HepG2 (cell line): ENCODE results near the gene AKAP1. TPM values are rescaled to one million over a fixed set of nuclear protein-coding genes. Genes with fewer than 3 reads are reported as not detected.

Experiments used
- ATAC-seq: fragments of 200-7000 bp; cut with Tn5 transposase; 3 replicates; pipeline ENCODE4 v1.9.1; 2020; ENCODE audit warnings: mild to moderate bottlenecking, moderate library complexity
- BruUV-seq: library from RNA; stranded (reverse); fragments of 400-500 nt; replicated peaks from 2 replicates; lab custom pipeline; 2021; lab: Mats Ljungman, UMichigan
- CTCF ChIA-PET: fragments of 300-600 bp; formaldehyde crosslinking; extraction: SDS; loops from one replicate; lab custom pipeline; 2021; ENCODE audit warnings: low total read pairs, inconsistent platforms, low intra/inter-chr PET ratio; lab: Yijun Ruan, JAX
- POLR2A ChIA-PET: fragments of 350-600 bp; sonication (Branson Sonifier 250); formaldehyde crosslinking; loops from one replicate; lab custom pipeline; 2020; ENCODE audit warnings: antibody characterized with exemption, inconsistent platforms; lab: Yijun Ruan, JAX
- DNase-seq: peaks from one replicate; pipeline ENCODE4 v3.0.0-alpha.2; 2015; ENCODE audit warnings: low spot score
- FAIRE-seq: peaks from 3 replicates; lab custom pipeline; 2011; peaks lifted over from hg19 to GRCh38; lab: Jason Lieb, UNC
- H2AFZ ChIP-seq: one replicate; pipeline ENCODE4 v1.6.1; 2011; ENCODE audit warnings: low read length, inconsistent platforms
- H3K27ac ChIP-seq: fragments of 300-600 bp; 3 replicates; pipeline ENCODE4 v1.8.0; 2011; ENCODE audit warnings: mixed run types, mild to moderate bottlenecking, mixed read lengths, low read length, inconsistent platforms; ENCODE audit not compliant: insufficient read depth; ENCODE audit errors: extremely low read length
- H3K27me3 ChIP-seq, 2 experiments: fragments of 200-600 bp in 1 of 2; 2 replicates in 1 of 2; 3 replicates in 1 of 2; pipeline versions ENCODE4 v1.6.0 to v1.8.0; 2011; ENCODE audit warnings: low read length in 2 of 2, mild to moderate bottlenecking in 2 of 2, moderate library complexity in 2 of 2, inconsistent platforms in 1 of 2; ENCODE audit not compliant: insufficient read depth in 2 of 2, control insufficient read depth in 1 of 2
- H3K36me3 ChIP-seq, 2 experiments: fragments of 200-600 bp in 1 of 2; replicated peaks in 1 of 2; 2 replicates in 1 of 2; 3 replicates in 1 of 2; pipeline versions ENCODE4 v1.5.1 to v1.8.0; 2011; ENCODE audit warnings: low read length in 2 of 2, inconsistent platforms in 1 of 2; ENCODE audit not compliant: insufficient read depth in 2 of 2, control insufficient read depth in 1 of 2
- H3K4me1 ChIP-seq: 2 replicates; pipeline ENCODE4 v1.5.1; 2012; ENCODE audit warnings: low read length, inconsistent platforms; ENCODE audit not compliant: insufficient read depth
- H3K4me2 ChIP-seq: 2 replicates; pipeline ENCODE4 v1.6.0; 2011; ENCODE audit warnings: low read depth, low read length, inconsistent platforms
- H3K4me3 ChIP-seq, 3 experiments: fragments of 200-600 bp in 1 of 3; sonication (generic), shearing (Covaris generic) in 1 of 3; replicated peaks in 1 of 3; 2 replicates each; pipeline ENCODE4 v1.5.1; 2011 to 2016; ENCODE audit warnings: low read length in 3 of 3, inconsistent platforms in 2 of 3, low read depth in 2 of 3, mild to moderate bottlenecking in 2 of 3, control low read depth in 1 of 3, mixed read lengths in 1 of 3; ENCODE audit not compliant: insufficient read depth in 1 of 3
- H3K79me2 ChIP-seq: one replicate; pipeline ENCODE4 v1.6.1; 2011; ENCODE audit warnings: low read length, inconsistent platforms; ENCODE audit not compliant: insufficient read depth
- H3K9ac ChIP-seq: 2 replicates; pipeline ENCODE4 v1.6.0; 2011; ENCODE audit warnings: mild to moderate bottlenecking, low read depth, low read length, inconsistent platforms; ENCODE audit not compliant: insufficient read depth
- H3K9me3 ChIP-seq: 2 replicates; pipeline ENCODE4 v1.5.1; 2012; ENCODE audit warnings: mild to moderate bottlenecking, low read length
- H4K20me1 ChIP-seq: 2 replicates; pipeline ENCODE4 v1.6.0; 2011; ENCODE audit warnings: inconsistent platforms, mild to moderate bottlenecking, low read length, moderate library complexity; ENCODE audit not compliant: insufficient read depth
- HNF1B ChIP-seq: sonication (generic); formaldehyde crosslinking; IDR thresholded peaks from 2 replicates; pipeline ENCODE4 v1.5.1; 2020; ENCODE audit warnings: mild to moderate bottlenecking, moderate library complexity, missing genetic modification reagents
- KDM6A ChIP-seq: IDR thresholded peaks from 2 replicates; pipeline ENCODE4 v1.6.1; 2016; ENCODE audit warnings: low read depth
- POLR2A ChIP-seq, 2 experiments: IDR thresholded peaks; 2 replicates each; pipeline ENCODE4 v1.6.1; 2011; ENCODE audit warnings: low read depth in 2 of 2, low read length in 2 of 2, mild to moderate bottlenecking in 1 of 2, moderate library complexity in 1 of 2; ENCODE audit not compliant: insufficient read depth in 1 of 2
- RBM22 ChIP-seq: fragments of 200-400 bp; formaldehyde crosslinking; optimal IDR thresholded peaks from 2 replicates; pipeline ENCODE3; 2017; ENCODE audit warnings: mild to moderate bottlenecking, low read length, moderate library complexity
- RFXAP ChIP-seq: sonication (generic); formaldehyde crosslinking; IDR thresholded peaks from 2 replicates; pipeline ENCODE4 v1.4.0; 2020; ENCODE audit warnings: missing genetic modification reagents, borderline replicate concordance
- SMC3 ChIP-seq: IDR thresholded peaks from 2 replicates; pipeline ENCODE4 v1.6.1; 2011; ENCODE audit warnings: low read length, improper control_type of control experiment
- STAG1 ChIP-seq: sonication (generic); formaldehyde crosslinking; IDR thresholded peaks from 2 replicates; pipeline ENCODE4 v1.4.0; 2020; ENCODE audit warnings: missing genetic modification reagents
- ZKSCAN1 ChIP-seq: fragments of 150-350 bp; IDR thresholded peaks from 2 replicates; pipeline ENCODE4 v1.6.1; 2014; ENCODE audit warnings: low read length
- ZNF326 ChIP-seq: sonication (generic); formaldehyde crosslinking; IDR thresholded peaks from 2 replicates; pipeline ENCODE4 v1.4.0; 2020; ENCODE audit warnings: missing genetic modification reagents, borderline replicate concordance
- ZNF337 ChIP-seq: sonication (generic); formaldehyde crosslinking; IDR thresholded peaks from 2 replicates; pipeline ENCODE4 v1.5.1; 2020; ENCODE audit warnings: missing genetic modification reagents, low read depth, mild to moderate bottlenecking, borderline replicate concordance
- ZNF446 ChIP-seq: sonication (generic); formaldehyde crosslinking; IDR thresholded peaks from 2 replicates; pipeline ENCODE4 v1.5.0; 2020; ENCODE audit warnings: mild to moderate bottlenecking, missing genetic modification reagents
- ZNF468 ChIP-seq: sonication (generic); formaldehyde crosslinking; IDR thresholded peaks from 2 replicates; pipeline ENCODE4 v1.8.0; 2022; ENCODE audit warnings: mild to moderate bottlenecking, moderate library complexity, missing genetic modification reagents
- ZSCAN31 ChIP-seq: sonication (generic); formaldehyde crosslinking; IDR thresholded peaks from 2 replicates; pipeline ENCODE4 v1.5.0; 2020; ENCODE audit warnings: low read depth, mild to moderate bottlenecking, missing genetic modification reagents
- WGBS: methylation state at CpG from one replicate; pipeline ENCODE4 v1.1.6; 2017; ENCODE audit warnings: low lambda C conversion rate; 5-methylcytosine and 5-hydroxymethylcytosine counted together
- in situ Hi-C: cut with HindIII; loops from 2 replicates; pipeline ENCODE4 v1.10.0; 2017; ENCODE audit warnings: low pct_unique_long_range_greater_than_20kb; ENCODE audit not compliant: extremely low pct_ligation_motif_present
- intact Hi-C: fragments of 100-400 bp; cut with micrococcal nuclease; formaldehyde crosslinking; loops from one replicate; pipeline ENCODE4 v1.10.0; 2022; ENCODE audit not compliant: unreplicated experiment
- polyA plus RNA-seq, 8 experiments: library from polyadenylated mRNA; depleted of rRNA in 3 of 8; stranded (reverse) in 7 of 8; unstranded in 1 of 8; fragments of >200 nt; fragmentation: Illumina TruSeq in 4 of 8; extraction: Trizol in 4 of 8; gene quantifications; 2 replicates each; pipeline versions ENCODE4 v1.2.1 to v1.2.3, GENCODE V29; 2011 to 2016; ENCODE audit warnings: low read depth in 4 of 8, missing spikeins in 1 of 8, mixed read lengths in 1 of 8; ENCODE audit not compliant: insufficient read depth in 1 of 8
- total RNA-seq, 5 experiments: library from RNA; depleted of rRNA; stranded (reverse); fragments of >200 nt; fragmentation: Illumina TruSeq; extraction: Trizol; gene quantifications; 2 replicates each; pipeline ENCODE4 v1.2.3, GENCODE V29; 2016; ENCODE audit warnings: low read depth in 1 of 5
- TF ChIP-seq, protein P1 (sequence below): sonication (generic); formaldehyde crosslinking; conservative IDR thresholded peaks from 2 replicates; pipeline ENCODE4 v1.4.0; 2020; ENCODE audit warnings: missing genetic modification reagents

Gene AKAP1
- total and polyA plus RNA-seq, 2 of the 13 experiments (the other 11 are each of a cell fraction or from before 2014, with no cell fraction given) = 101 to 131 TPM

DNA sequence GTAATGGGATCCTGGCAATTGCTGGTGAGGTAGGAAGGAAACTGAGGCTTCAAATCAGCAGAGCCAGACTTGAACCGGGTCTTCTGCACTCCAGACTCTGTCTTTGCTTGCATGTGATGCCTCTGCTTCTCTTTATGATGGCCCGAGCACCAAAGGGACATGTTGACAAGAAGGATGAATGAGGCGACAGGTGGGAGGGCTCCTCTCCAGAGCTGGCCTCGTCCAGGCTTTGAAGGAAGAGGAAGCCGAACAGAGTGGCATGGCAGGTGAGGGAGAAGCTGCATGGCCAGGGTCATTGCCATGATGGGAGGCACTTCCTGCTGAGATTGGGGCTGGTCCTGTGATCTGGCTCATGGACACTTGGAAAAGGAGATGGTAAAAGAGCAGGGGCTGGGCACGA, 40.8 kb downstream of the AKAP1 start:
- POLR2A ChIA-PET = no interaction called here
- Histone ChIP-seq H3K27me3 (no peaks in the 10 kb centered on the region), H3K9me3 (no peaks in the 10 kb centered on the region), H3K36me3 (peaks cover 19 to 41% of the 10 kb centered on the region in 2 experiments), H3K4me1 (peaks cover 24% of the 10 kb centered on the region), H3K4me3 (no peak overlapping the region), H3K79me2 (no peaks in the 10 kb centered on the region), H2AFZ (no peak overlapping the region), H3K27ac (no peak overlapping the region), H4K20me1 (no peaks in the 10 kb centered on the region; the same call in 1 of the 2 replicates), H3K9ac (no peak overlapping the region), H3K4me2 (no peak overlapping the region)
- FAIRE-seq = no peak
- CTCF ChIA-PET = no interaction called here
- WGBS = 96% methylated on average over 6 of the region's 6 CpGs
- no peak for TF ChIP-seq ZKSCAN1
- peak; percentile 45 for TF ChIP-seq RBM22
- TF ChIP-seq POLR2A (IDR thresholded peaks at IDR 0.05; ENCODE audit: insufficient read depth in 1 of 2, low read depth in 2 of 2, low read length in 2 of 2) = 0 out of 4 replicates have a peak, but pooled peaks of 1 of the 2 experiments have one; percentile 32
- in situ Hi-C loops (no loop called here), intact Hi-C loops (no loop called here)
- no TSS peak for BruUV-seq
- ATAC-seq = no peak
- DNase-seq = no peak

- Histone ChIP-seq H3K27me3 (no peaks in the 10 kb centered on the region), H3K27ac (no peak overlapping the region), H4K20me1 (no peaks in the 10 kb centered on the region; the same call in 1 of the 2 replicates), H3K9ac (no peak overlapping the region), H3K4me2 (peak overlapping the region; percentile 41; the same call in 1 of the 2 replicates), H3K9me3 (no peaks in the 10 kb centered on the region), H3K4me3 (no peak overlapping the region), H2AFZ (no peak overlapping the region), H3K4me1 (peaks cover 22% of the 10 kb centered on the region), H3K79me2 (no peaks in the 10 kb centered on the region), H3K36me3 (peaks cover 2% of the 10 kb centered on the region in 2 experiments; a peak in 2 of 5 replicates)
- in situ Hi-C loops = loop anchor here (10.0 kb wide), 1 partner anchor 474 kb away; no protein-coding TSS in a partner anchor
- ATAC-seq = peak; percentile 77
- FAIRE-seq = peak; percentile 76
- ChIA-PET POLR2A (no interaction called here), CTCF (interaction anchor here (0.7 to 1.6 kb wide), 5 partner anchors 541 to 703 kb away, joined by 3 to 15 read pairs (median 6); no protein-coding TSS in a partner anchor)
- WGBS = 28% methylated on average over 16 of the region's 16 CpGs
- intact Hi-C loops = loop anchor here (1.0 to 5.0 kb wide), 4 partner anchors 309 to 981 kb away; no protein-coding TSS in a partner anchor
- peak; percentile 75 for DNase-seq
- BruUV-seq = no TSS peak
- TF ChIP-seq ZNF446 (CRISPR knock-in tag) (no peak), ZNF337 (no peak), ZSCAN31 (CRISPR knock-in tag) (no peak), ZNF468 (CRISPR knock-in tag) (no peak), KDM6A (CRISPR knock-in tag) (no peak), ZNF326 (no peak), HNF1B (CRISPR knock-in tag) (no peak), RFXAP (CRISPR knock-in tag) (no peak), SMC3 (peak; percentile 63), STAG1 (CRISPR knock-in tag) (peak; percentile 89)
- TF ChIP-seq, protein P1, sequence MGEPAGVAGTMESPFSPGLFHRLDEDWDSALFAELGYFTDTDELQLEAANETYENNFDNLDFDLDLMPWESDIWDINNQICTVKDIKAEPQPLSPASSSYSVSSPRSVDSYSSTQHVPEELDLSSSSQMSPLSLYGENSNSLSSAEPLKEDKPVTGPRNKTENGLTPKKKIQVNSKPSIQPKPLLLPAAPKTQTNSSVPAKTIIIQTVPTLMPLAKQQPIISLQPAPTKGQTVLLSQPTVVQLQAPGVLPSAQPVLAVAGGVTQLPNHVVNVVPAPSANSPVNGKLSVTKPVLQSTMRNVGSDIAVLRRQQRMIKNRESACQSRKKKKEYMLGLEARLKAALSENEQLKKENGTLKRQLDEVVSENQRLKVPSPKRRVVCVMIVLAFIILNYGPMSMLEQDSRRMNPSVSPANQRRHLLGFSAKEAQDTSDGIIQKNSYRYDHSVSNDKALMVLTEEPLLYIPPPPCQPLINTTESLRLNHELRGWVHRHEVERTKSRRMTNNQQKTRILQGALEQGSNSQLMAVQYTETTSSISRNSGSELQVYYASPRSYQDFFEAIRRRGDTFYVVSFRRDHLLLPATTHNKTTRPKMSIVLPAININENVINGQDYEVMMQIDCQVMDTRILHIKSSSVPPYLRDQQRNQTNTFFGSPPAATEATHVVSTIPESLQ (CRISPR knock-in tag) = no peak
These were observed 45.8 kb downstream of the AKAP1 start for GRCh38 chr17:57130708-57131461.
